HL-60 (cell line): ENCODE results near the gene STKLD1.

Source experiments
- DNase-seq, 2 experiments: peaks; one replicate each; pipeline ENCODE4 v3.0.0-alpha.2; 2010 to 2020; ENCODE audit warnings: low read depth in 1 of 2, low spot score in 1 of 2
- H3K27ac ChIP-seq: fragments of 250-450 bp; sonication (Bioruptor Pico); replicated peaks from 2 replicates; pipeline ENCODE4 v1.5.1; 2020; ENCODE audit warnings: mild to moderate bottlenecking, moderate library complexity
- H3K27me3 ChIP-seq: fragments of 250-450 bp; sonication (Bioruptor Pico); 2 replicates; pipeline ENCODE4 v1.5.1; 2021; ENCODE audit warnings: mild to moderate bottlenecking, moderate library complexity; ENCODE audit not compliant: insufficient read depth, poor library complexity, severe bottlenecking
- H3K4me3 ChIP-seq: replicated peaks from 2 replicates; pipeline ENCODE4 v1.5.1; 2011; ENCODE audit warnings: mild to moderate bottlenecking, control low read depth, low read length; ENCODE audit not compliant: insufficient read depth
- GABPA ChIP-seq: IDR thresholded peaks from 2 replicates; pipeline ENCODE4 v1.6.1; 2012; ENCODE audit warnings: low read depth
- POLR2AphosphoS5 ChIP-seq: IDR thresholded peaks from 2 replicates; pipeline ENCODE4 v1.6.1; 2012; ENCODE audit warnings: low read depth
- SPI1 ChIP-seq: IDR thresholded peaks from 2 replicates; pipeline ENCODE4 v1.6.1; 2012; ENCODE audit warnings: low read depth, mild to moderate bottlenecking, borderline replicate concordance
- TF ChIP-seq, protein P1 (sequence below): IDR thresholded peaks from 2 replicates; pipeline ENCODE4 v1.6.1; 2012; ENCODE audit warnings: low read depth; ENCODE audit not compliant: insufficient replicate concordance
- TF ChIP-seq, protein P2 (sequence below): IDR thresholded peaks from one replicate; pipeline ENCODE4 v1.5.1; 2011; ENCODE audit warnings: low read length, control low read depth, inconsistent platforms; ENCODE audit not compliant: insufficient read depth

Gene STKLD1

DNA sequence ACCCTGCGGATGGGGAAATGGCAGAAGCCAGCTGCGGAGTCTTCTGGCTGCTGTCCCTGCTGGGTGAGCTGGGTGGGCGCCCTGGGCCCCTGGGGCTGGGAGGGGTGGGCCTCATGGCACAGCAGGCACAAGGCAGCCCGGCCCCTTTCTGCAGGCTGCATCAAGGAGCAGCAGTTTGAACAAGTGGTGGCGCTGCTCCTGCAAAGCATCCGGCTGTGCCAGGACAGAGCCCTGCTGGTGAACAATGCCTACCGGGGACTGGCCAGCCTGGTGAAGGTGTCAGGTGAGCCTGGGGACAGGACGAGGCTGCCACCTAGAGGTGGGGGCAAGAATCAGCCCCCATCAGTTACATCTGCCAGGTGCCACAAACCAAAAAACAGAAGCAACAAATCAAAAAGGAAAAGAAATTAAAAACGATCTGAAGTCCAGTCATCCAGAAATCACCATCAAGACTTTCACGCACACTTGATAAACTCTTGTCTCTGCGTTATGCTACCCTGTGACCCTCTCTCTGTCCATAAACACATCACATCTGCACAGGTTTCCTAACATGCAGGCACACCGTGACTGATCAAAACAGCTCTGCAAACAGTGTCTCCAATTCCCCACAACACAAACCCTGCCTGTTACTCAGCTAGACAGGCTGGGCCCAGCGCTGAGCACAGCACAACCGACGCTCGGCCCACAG is 27.7 kb downstream of the STKLD1 start:
- TF ChIP-seq, protein P1, sequence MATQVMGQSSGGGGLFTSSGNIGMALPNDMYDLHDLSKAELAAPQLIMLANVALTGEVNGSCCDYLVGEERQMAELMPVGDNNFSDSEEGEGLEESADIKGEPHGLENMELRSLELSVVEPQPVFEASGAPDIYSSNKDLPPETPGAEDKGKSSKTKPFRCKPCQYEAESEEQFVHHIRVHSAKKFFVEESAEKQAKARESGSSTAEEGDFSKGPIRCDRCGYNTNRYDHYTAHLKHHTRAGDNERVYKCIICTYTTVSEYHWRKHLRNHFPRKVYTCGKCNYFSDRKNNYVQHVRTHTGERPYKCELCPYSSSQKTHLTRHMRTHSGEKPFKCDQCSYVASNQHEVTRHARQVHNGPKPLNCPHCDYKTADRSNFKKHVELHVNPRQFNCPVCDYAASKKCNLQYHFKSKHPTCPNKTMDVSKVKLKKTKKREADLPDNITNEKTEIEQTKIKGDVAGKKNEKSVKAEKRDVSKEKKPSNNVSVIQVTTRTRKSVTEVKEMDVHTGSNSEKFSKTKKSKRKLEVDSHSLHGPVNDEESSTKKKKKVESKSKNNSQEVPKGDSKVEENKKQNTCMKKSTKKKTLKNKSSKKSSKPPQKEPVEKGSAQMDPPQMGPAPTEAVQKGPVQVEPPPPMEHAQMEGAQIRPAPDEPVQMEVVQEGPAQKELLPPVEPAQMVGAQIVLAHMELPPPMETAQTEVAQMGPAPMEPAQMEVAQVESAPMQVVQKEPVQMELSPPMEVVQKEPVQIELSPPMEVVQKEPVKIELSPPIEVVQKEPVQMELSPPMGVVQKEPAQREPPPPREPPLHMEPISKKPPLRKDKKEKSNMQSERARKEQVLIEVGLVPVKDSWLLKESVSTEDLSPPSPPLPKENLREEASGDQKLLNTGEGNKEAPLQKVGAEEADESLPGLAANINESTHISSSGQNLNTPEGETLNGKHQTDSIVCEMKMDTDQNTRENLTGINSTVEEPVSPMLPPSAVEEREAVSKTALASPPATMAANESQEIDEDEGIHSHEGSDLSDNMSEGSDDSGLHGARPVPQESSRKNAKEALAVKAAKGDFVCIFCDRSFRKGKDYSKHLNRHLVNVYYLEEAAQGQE = no peak
- TF ChIP-seq, protein P2, sequence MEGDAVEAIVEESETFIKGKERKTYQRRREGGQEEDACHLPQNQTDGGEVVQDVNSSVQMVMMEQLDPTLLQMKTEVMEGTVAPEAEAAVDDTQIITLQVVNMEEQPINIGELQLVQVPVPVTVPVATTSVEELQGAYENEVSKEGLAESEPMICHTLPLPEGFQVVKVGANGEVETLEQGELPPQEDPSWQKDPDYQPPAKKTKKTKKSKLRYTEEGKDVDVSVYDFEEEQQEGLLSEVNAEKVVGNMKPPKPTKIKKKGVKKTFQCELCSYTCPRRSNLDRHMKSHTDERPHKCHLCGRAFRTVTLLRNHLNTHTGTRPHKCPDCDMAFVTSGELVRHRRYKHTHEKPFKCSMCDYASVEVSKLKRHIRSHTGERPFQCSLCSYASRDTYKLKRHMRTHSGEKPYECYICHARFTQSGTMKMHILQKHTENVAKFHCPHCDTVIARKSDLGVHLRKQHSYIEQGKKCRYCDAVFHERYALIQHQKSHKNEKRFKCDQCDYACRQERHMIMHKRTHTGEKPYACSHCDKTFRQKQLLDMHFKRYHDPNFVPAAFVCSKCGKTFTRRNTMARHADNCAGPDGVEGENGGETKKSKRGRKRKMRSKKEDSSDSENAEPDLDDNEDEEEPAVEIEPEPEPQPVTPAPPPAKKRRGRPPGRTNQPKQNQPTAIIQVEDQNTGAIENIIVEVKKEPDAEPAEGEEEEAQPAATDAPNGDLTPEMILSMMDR = peak; percentile 49
- H3K27ac ChIP-seq = no peak overlapping the region
- no peaks in the 10 kb centered on the region for H3K27me3 ChIP-seq
- peak in 1 of 2 experiments; percentile 57 for DNase-seq
- H3K4me3 ChIP-seq = no peak overlapping the region

DNA sequence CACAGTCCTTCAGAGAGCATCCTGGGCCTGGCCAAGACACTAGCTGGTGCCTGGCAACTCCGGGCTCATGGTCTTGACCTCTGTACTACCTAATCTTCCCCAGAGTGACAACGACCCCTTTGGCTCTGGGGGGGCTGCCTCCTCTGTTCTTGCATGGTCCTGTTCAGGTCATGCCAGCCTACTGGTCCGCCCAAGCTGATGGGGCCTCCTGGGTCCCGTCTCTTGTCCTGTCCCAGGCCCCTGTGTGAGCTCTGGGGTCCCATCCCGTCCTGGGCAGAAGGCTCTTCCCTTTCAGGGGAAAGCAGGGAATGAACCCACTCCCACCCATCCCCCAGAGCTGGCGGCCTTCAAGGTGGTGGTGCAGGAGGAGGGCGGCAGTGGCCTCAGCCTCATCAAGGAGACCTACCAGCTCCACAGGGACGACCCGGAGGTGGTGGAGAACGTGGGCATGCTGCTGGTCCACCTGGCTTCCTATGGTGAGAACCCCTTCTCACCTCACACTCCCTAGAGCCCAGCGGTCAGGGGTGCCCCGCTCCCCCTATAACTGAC is 28.4 kb downstream of the STKLD1 start:
- TF ChIP-seq, protein P2 = no peak
- TF ChIP-seq GABPA (no peak), SPI1 (no peak), POLR2AphosphoS5 (peak; percentile 55; the same call in 1 of the 2 replicates)
- TF ChIP-seq, protein P1 = no peak
- no peak for DNase-seq
- Histone ChIP-seq H3K27me3 (no peaks in the 10 kb centered on the region), H3K4me3 (no peak overlapping the region), H3K27ac (no peak overlapping the region)

DNA sequence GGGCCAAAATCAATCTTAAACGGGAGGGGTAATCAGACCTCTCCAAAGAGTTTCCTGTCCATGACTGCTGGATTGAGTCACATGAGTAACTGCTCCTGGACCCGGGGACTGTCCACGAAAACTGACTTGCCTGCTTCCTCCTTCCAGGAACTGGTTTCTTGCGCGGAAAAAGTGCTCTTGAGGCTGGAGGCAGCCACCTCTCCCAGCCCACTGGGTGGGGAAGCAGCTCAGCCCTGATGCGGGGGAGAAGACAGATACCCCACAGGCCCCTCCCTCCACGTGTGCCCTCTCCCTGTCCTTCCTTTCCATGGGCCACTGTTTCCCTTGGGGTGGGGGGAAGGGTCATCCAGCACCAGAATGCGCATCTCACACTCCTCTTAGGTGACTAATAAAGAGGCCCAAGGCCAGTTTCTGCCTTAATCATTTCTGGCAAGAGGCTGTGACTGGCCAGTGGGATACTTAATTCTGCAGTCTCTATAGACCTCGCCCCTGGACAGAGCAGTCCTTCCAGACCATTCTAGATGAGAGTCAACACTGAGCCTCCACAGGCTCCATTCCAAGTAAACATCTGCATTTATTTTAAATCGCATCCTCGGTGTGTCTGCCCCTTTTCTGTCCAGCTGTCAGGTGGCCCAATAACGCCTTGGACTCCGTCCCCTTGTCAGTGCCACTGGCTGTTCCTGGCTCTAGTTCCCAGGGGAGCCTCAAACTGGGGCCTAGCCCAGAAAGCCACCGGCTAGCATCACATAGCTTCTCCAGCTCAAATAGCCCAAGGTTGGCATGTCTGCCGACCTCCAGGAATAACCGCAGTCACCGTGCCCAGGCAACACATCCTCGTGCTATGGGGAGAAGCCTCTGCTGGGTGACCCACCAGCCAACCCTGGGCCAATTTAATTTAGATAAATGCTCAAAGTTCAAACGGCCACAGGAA is 29.6 kb downstream of the STKLD1 start:
- no peak overlapping the region for H3K27ac ChIP-seq
- no peaks in the 10 kb centered on the region for H3K27me3 ChIP-seq
- DNase-seq = no peak
- TF ChIP-seq, protein P2 = no peak
- no peak for TF ChIP-seq SPI1
- TF ChIP-seq GABPA = no peak
- no peak for TF ChIP-seq POLR2AphosphoS5
- TF ChIP-seq, protein P1 = no peak
- no peak overlapping the region for H3K4me3 ChIP-seq
